NCI-H69 (cell line): ENCODE data around the gene GNPTG.

Source experiments
- DNase-seq: peaks from one replicate; lab custom pipeline; 2025; lab: John Stamatoyannopoulos, UW

Gene GNPTG

GRCh38 chr16:1351582-1352362 is at the start of gene GNPTG, which contains the start of gene TSR3:
Gene GNPTG (plus strand): TSS chr16:1351931. CDS start chr16:1351966, 35 bp downstream.
Gene TSR3 (minus strand): TSS chr16:1351878. CDS start chr16:1351804, 74 bp downstream.
- peak; percentile 96 for DNase-seq

DNA sequence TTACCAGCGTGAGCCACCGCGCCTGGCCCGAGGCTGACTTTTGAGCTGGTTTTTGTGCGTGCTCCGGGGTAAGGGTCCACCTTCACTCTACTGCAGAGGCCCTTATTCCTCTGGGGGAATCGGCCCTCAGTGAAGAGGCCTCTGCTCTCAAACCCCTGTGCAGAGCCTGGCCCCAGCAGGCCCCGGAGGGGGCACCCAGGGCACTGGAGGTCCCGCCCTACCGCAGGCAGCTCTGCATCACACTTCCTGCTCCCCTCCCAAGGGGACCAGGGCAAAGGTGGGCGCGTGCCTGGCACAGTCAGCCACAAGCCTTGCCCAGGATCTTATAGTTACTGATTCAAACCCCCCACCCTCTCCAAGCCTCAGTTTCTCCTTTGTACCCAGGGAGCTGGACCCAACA is 45.9 kb upstream of the GNPTG start:
- no peak for DNase-seq

- no peak for DNase-seq
Measured at GRCh38 chr16:1306334-1306733, 45.4 kb upstream of the GNPTG start.

DNA sequence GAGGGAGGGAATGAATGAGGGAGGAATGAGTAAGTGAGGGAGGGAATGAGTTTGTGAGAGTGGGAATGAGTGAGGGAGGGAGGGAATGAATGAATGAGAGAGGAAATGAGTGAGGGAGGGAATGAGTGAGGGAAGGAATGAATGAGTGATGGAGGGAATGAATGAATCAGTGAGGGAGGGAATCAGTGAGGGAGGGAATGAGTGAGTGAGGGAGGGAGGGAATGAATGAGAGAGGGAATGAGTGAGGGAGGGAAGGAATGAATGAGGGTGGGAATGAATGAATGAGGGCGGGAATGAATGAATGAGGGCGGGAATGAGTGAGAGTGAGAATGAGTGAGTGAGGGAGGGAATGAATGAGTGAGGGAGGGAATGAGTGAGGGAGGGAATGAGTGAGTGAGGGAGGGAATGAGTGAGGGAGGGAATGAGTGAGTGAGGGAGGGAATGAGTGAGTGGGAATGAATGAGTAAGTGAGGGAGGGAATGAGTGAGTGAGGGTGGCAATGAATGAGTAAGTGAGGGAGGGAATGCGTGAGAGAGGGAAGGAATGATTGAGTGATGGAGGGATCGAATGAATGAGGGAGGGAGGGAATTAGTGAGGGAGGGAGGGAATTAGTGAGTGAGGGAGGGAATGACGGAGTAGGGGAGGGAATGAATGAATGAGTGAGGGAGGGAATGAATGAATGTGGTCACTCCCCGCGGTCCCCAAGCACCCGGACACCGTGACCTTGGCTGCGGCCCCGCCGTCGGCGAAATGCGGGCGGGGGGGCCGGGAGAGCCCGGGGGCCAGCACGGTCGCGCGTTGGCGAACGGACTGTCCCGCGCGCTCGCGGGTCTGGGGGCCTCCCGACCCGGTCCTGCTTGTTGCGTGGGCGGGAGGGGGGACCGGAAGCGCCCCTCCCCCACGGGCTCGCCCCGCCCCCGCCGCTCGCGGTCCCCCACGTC is 43.4 kb upstream of the GNPTG start:
- DNase-seq = peak; percentile 90

- peak; percentile 98 for DNase-seq
Measured at GRCh38 chr16:1308977-1309885, 42.5 kb upstream of the GNPTG start, which contains the start of gene UBE2I. Gene UBE2I (plus strand): TSS chr16:1309636. CDS start chr16:1314031, 4,395 bp downstream.

DNA sequence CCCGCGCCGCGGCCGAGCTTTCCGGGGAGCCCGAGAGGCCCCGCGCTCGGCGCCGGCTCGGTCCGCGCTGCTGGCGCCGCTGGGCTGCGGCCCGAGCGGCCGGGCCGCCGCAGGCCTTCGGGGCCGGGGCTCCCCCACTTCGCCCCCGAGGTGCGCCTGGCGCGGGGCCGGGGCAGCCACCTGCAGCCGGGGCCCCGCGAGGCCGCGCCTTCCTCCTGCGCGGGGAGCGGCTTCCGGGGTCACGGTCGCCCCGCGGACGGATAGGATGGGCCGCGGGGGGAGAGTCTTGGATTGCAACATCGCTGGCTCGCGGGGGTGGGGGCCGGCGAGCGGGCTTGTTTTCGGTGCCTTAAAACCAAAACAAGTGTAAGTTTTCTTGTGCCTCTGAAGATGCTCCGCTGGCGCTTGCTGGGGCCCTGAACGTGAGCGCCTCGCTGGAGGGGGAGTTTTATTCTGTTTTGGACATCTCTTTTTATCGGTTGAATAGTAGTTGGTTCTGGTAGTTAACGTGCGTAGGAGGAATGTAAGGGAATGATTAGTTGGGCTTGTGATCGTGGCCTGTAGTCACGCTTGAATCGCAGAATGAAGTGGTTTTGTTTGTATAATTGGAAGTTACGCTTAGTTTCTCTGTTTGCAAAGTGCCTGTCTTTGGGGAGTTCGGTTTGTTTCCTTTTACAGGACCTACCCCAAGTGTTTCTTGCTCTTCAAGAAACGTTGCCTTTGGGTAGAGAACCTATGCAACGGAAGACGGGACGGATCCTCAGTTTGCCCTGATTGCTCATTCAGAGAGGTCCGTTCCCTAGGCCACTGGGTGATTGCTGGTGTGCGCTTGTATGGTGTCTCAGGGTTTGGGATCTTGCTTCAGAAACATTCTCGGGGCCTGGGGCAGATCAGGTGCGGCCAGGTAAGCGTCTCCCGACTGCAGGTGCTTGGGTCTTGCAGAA is 41.6 kb upstream of the GNPTG start:
- DNase-seq = peak; percentile 58

GRCh38 chr16:1310832-1311200 is 40.9 kb upstream of the GNPTG start:
- no peak for DNase-seq

GRCh38 chr16:1311212-1311737 is 40.5 kb upstream of the GNPTG start:
- DNase-seq = no peak

GRCh38 chr16:1311738-1312466 is 39.8 kb upstream of the GNPTG start:
- DNase-seq = no peak

- DNase-seq = no peak
Measured at GRCh38 chr16:1312467-1312816, 39.3 kb upstream of the GNPTG start.

GRCh38 chr16:1312903-1313302 is 38.8 kb upstream of the GNPTG start:
- no peak for DNase-seq

GRCh38 chr16:1313721-1314369 is 37.9 kb upstream of the GNPTG start:
- no peak for DNase-seq

GRCh38 chr16:1314399-1315068 is 37.2 kb upstream of the GNPTG start:
- no peak for DNase-seq

GRCh38 chr16:1315081-1316032 is 36.4 kb upstream of the GNPTG start:
- DNase-seq = no peak

DNA sequence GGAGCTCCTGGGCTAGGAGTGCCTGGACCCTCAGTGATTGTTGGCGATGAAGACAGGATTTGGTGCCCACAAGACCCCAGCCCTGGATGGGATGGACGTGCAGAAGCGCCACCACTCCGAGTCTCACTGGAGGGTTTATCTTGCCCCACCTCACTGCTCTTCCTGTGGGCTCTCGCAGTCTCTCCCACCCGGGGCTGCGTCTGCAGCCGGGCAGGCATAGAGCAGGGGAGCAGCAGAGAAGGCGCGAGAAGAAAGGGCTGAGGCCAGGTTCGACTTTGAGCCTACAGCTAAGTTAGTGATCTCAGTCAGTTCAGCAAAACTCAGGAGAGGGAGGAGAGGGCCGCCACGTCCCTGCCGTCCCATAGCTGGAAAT is 35.7 kb upstream of the GNPTG start:
- no peak for DNase-seq

DNA sequence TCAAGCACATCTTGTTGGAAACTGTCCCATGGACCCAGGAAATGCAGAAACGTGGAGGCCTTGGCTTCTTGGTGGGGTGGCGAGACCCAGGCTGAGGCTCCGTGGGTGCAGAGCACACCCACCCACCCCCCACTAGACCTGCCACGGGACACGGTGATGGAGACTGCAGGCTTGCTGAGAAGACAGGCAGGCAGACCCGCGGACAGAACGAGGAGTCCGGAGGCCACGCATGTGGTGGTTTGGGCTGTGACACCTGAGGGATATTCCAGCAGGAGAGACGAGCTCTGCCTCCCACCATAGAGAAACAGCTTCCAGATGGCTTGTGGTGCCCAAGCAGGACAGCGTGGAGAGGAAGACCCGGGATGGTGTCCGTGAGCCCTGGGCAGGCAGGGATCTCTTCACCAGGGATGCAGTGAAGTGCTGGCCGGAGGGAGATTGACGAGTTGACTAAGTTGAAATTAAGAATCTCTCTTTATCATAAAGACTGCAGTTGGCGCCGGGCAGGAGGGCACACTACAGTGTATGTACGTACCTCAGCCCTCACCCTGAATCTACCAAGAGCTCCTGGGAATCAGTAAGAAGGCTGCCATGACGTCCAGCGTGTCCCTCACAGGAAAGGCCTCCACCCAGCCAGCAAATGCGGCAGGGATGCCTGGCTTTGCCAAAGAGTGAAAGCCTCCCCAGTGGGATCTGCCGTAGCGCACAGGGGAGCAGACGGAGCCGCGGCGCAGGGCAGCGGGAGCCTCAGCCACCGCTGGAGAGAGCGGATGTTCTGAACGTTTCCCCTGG is 34.1 kb upstream of the GNPTG start:
- DNase-seq = no peak

DNA sequence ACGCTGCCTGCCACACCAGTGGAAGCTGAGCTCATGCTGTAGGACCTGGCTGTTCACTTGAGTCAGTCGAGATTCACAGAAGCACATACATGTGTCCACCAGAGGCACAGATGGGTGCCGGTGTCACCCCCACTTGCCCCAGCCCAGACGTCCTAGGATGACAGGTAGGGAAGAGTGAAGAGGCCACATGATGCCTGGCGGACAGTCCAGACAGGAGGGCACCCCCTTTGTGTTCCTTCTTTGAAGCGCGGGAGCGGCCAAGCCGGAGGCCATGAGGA is 33.5 kb upstream of the GNPTG start:
- DNase-seq = no peak
